Measurements from ENCODE around the gene VWA3A.
"Not testable (repeated sequence)": the region's sequence is repeated elsewhere in the genome, so short reads cannot be mapped to it uniquely, and the experiment has no call there.

VWA3A gene, protein sequence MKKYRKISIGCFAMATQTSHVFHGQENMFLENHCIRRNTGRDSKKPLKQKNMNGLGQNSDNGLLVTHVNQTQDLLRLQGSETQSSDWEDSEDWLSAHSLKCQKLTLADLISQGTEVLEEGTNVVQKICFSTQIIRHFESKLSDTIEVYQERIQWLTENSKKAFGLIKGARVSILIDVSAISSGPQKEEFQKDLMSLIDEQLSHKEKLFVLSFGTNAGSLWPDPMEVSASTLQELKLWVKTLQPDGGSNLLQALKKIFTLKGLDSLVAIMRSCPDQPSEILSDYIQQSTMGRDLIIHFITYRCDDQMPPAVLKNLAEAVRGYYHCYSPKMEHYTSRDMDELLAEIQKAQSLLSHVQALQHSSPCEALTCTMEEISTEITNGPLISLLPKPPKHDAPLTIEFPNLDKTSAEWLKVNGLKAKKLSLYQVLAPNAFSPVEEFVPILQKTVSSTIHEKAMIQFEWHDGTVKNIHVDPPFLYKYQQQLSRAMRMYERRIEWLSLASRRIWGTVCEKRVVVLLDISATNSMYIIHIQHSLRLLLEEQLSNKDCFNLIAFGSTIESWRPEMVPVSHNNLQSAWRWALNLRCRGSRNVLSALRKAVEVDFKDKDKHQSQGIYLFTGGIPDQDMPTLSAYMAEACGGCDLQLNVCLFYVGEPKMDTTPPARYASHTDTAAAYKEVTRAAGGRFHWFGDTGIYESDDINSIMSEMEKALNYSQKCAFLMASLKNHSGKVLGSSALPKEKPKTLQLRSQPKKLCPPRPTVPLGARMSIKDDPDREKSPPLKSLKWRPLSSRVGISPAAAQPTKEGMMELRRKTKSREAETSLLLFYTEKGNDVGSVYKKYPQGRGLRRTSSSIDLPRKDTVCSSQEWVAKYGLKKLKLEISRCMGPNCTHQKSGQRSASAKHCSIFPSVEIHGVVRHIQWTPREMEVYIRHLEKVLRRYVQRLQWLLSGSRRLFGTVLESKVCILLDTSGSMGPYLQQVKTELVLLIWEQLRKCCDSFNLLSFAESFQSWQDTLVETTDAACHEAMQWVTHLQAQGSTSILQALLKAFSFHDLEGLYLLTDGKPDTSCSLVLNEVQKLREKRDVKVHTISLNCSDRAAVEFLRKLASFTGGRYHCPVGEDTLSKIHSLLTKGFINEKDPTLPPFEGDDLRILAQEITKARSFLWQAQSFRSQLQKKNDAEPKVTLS

DNA sequence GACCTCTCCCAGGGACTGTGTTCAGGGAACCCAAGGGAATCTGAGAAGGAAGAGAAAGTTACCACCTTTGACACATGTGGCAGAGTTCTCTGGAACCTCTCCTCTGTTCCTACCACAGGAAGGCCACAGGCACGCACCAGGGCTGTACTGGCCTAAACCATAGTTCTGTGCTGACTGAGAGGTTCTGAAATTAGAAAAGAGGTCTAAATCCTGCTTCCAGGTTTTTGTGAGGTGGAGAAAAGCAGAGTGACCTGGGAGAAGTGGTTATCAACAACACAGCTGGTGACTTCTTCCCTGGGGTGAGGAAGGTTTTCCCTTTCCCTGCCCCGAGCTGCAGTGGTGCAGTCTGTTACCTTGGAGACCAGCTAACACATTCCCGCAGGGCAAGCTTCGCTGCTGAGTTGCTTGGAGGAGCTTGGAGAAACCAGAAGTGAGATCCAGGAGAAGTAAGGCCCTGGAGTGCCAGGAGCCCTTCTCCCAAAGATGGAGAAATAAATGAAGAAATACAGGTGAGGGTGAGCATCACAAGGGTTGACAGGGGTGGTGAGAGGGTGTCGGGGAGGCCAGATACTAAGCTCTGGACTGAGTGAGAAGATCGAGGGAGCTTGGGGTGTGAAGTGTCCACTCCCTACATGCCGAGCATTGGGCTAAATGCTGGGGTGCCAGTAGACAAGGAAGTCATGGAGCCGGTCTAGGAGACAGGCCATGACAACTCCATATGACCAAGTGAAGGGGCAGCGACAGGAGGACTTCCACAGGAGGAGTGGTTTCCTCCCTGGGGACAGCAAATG, at the start of gene VWA3A:
TSS of gene VWA3A (plus strand) at position 399 of the 791 bp plus-strand sequence. CDS start at position 496, 97 bp downstream.
- DNase-seq, result no peak

DNA sequence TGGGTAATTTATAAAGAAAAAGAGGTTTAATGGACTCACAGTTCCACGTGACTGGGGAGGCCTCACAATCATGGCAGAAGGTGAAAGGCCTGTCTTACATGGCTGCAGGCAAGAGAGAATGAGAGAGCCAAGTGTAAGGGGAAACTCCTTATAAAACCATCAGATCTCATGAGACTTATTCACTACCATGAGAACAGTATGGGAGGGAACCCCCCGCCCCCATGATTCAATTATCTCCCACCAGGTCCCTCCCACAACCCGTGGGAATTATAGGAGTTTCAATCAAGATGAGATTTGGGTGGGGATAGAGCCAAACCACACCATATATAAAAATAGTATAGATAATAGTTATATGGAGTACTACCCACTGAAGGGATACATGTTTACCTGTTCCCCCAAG, 48.5 kb upstream of the VWA3A start:
- not testable (repeated sequence) for DNase-seq

DNA sequence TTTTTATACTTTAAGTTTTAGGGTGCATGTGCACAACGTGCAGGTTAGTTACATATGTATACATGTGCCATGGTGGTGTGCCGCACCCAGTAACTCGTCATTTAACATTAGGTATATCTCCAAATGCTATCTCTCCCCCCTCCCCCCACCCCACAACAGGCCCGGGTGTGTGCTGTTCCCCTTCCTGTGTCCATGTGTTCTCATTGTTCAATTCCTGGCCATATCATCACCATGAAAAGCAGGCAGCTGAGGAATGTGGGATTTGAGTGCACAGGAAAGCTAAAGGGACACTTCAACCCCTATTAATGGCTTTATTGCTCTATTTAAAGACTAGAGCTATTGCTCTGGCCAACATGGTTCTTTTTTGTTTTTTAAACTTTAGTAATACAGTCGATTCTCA, 46.5 kb upstream of the VWA3A start:
- DNase-seq, result not testable (repeated sequence)

DNA sequence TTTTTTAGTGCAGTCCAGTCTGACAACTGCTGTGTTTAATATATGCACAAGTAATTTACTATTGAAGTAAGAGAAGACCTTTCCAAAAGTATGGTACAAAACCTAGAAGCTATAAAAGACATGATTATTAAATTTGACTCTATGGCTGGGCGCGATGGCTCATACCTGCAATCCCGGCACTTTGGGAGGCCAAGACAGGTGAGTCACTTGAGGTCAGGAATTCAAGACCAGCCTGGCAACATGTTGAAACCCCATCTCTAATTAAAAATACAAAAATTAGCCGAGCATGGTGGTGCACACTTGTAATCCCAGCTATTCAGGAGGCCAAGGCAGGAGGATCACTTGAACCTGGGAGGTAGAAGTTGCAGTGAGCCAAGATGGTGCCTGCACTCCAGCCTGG, 41.4 kb upstream of the VWA3A start:
- DNase-seq, result no peak

DNA sequence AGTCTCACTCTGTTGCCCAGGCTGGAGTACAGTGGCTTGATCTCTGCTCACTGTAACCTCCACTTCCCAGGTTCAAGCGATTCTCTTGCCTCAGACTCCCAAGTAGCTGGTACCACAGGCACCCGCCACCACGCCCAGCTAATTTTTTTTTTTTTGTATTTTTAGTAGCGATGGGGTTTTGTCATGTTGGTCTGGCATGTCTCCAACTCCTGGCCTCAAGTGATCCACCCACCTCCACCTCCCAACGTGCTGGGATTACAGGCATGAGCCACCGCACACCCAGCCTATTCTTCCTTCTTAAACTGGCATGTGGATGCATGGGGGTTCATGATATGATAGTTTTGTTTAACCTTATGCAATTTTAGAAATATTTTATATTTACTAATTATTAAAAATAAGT, 39.4 kb upstream of the VWA3A start:
- DNase-seq, result no peak

DNA sequence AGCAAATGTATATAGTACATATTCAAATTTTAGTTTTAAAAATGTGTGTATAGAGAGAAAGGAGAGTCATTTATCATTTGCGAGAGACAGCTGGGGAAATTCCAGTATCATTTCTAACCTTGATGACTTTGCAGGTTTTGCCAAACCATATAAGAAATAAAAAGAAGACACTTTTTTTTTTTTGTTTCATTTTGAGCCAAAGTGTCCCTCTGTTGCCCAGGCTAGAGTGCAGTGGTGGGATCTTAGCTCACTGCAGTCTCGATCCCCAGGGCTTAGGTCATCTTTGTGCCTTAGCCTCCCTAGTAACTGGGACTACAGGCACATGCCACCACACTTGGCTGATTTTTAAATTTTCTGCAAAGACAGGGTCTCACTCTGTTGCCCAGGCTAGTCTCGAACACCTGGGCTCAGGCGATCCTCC, 38.4 kb upstream of the VWA3A start:
- no peak for DNase-seq

DNA sequence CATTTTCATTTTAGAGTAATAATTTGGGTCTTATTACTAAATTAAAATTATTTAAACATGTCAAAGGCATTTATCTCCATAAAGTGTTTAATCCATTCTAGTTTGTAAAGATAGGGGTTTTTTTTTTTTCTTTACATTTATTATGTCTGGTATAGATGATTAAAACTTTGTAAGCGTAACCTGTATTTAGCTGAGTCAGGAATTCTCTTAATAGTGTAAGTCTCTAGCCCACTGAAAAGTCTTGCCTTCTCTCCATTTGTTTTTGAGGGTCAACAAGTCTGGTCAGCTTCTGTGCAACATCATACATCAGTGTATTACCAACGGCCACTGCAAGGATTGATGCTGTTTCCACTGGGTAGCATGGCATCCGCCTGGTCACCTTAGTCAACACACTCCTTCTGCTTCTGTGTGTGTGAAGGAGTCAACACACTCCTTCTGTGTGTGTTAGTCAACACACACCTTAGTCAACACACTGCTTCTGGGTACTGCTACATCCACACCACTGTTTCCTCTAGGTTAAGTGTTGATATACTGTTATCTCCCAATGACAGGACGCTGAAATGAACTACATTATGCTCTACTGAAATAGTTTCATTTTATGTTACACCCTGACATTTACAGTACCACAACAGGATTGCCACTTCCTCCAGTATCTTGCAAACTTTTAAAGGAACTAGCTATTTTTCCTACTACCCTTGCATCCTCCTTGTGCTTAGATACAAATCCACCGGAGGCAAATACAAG, 37.3 kb upstream of the VWA3A start:
- no peak for DNase-seq

DNA sequence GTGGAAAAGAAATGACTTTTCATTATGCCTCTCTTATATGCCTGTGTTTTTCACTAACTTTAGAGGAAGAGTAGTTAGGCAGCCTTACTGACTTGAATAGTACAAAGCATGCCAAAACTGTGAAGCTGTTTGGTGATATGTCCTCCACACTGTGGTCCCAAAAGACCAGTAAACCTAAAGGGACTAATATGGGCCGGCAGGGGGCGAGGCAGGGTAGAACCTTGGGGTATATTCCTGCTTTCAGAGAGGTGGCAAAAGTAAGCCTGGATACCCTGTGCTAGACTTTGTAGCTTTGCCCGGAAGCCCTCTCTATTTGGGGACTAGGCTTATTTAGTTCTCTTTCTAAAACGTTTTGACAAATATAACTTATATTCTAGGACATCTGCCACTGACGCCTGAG, 36.5 kb upstream of the VWA3A start:
- no peak for DNase-seq

DNA sequence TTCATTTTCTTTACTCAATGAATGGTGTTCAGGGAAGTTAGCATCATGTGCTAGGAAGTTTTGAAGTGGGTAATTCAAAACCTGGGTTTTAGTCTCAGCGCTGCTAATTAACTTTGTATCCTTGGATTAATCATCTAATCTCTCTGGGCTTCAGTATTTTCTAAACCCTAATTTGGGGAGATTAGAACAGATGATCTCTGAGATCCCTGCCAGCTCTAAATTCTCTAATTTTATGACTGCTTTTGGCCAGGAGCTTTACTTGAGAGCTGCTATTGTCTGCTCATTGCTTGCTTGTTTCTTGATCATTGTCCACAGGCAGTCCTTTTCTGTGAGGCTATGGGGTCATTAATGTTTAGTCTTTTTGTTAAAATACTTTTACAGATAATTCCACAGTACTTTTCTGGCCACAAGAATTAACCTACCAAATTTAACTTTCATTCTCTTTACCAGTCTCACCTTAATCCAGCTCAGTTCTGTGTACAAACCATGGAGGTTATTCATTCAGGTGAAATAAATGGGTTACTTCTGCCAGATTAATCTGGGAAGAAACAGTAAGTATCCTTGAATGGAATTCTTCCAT, 28.4 kb upstream of the VWA3A start:
- no peak for DNase-seq

DNA sequence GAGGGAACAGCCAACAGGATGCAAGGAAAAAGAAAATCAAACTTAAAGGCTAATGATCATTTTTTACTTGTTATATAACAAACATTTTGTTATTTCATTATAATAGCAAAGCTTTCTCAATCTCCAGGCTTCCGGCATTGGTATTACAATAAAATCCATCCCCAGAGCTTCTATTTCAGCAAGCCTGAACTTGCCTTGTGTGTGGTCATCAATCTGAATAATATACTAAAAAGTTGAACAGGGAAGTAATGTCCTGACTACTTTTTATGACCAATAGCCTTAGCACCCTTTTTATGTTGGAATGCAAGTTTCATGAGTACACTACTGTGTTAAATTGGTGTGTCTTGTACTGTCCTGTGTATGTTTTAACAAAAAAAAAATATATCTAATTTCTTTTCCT, 27.1 kb upstream of the VWA3A start:
- no peak for DNase-seq

DNA sequence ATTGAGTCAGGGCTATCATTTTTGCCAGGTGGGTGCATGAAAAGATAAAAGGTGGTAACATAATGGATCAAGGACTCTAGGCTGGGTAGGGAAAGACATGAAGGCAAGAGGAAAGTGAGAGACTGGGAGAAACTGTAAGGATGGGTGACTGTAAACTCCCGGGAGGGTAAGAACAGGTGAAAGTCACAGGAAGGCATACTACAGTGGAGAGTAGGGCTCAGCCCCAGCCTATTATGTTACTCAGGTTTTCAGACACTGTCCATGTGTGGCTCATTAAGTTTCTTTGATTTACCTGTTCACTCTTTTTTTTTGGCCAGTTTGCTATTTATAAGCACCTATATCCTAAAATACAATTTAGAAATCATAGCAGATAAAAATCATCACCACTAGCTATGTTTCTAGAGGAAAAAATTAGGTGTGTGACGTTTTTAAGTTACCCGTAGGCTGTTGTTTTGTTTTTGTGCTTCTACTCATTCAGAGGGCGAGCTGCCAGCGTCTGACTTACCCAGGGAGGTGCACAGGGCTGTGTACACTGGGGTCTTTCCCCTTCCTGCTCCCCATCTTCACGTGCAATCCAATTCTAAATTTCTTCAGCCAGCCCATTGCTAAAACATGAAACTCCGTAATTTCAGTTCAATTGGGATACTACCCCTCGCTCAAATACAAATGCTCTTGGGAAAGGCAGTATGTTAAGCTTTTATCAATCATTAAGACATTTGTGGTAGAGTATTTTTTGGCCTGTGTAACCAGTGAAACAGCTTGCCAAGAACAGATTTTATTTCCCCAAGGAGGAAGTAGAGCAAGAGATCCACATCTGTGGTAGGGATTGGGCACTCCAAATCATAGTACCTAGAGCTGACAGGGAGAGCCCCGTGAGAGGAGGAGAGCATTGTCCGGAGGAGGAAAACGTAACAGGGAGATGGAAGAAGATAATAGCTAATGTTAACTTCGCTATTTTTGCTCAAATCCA, 21.7 kb upstream of the VWA3A start:
- DNase-seq, result no peak

DNA sequence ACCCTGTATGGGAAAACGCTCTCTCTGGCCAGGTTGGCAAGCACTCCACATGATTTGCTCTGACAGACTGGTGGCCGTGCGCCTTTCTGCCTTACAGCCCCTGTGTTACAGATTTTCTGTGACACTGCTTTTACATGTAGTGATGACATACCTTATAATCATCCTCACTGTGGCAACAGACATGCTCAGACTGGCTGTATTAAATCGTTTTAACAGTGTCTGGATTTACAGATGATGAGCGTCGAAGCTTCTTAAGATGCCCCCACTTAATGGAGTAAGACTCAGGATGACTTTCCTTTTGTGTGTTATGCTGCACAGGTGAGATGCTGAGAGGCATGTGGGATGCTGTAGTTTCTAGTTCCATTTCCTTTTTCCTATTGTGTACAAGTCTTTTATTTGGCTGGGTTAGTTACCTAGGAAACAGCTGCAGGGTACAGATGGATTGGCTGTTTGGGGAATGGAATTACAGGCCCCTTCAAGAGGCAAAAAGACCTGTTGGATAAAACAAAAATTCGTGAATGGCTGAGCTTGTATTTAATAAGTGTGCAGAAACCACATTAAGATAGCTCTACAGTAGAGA, 20.9 kb upstream of the VWA3A start:
- DNase-seq, result no peak

DNA sequence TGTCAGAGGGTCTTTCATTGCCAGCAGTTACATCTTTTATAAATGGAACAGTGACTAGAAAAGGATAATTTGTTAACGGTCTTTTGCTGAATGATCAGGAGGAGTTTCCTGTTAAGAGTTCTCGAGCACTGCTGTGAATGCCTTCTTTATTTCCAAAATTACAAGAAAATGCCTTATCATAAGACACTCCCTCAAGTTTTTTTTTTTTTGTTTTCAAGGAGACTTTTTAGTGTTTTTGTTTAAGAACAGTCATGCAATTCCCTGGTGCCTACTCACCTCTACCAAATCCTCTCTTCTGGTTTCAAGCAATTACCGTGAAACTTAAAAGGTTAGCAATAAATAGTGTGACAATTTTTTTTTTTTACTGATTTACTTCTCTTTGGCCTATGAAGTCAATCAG, 19.0 kb upstream of the VWA3A start:
- DNase-seq, result no peak

DNA sequence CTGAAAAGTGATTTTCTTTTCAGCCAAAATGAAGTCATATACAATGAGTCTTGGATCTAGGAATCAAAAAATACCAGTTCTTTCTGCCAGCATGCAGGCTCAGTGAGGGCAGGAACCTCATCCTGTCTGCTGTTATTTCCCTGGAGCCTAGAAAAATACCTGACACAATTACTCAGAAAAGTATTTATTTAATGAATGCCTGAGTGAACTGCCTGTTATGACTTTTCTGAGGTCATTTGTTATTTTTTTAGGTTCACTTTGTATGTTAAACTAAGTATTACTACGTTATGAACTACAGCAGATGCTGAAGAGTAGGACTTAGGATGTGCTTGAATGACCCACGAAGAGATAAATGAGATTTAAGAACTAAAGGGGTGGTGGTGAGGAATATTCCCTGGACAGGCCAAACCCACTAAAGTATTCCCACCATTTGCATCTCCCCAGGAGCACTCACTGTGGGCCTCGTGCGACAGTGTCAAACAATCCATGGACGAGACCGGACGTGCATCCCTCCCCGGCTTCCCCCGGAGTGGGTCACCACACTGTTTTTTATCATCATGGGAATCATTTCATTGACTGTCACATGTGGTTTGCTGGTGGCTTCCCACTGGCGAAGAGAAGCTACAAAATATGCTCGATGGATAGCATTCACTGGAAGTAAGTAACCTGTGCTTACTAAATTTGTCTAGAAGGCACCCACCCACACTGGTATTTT, 17.1 kb upstream of the VWA3A start:
- no peak for DNase-seq

DNA sequence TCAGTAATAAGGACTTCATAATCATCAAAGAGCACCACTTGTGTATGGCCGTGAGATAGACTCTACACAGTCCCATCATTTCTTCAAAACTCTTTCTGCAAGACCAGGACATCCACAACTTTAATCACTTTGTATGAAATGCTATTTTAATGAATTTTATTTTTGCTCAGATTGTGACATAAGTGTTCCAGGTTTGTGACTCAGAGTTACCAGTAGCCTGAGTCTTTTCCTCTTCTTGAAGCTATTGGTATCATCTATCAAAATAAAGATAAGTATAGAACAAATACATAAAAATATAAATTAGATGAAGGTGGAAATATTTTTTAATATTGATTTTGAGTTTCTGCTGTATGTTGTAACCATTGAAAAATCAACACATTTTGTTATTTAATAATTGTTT, 16.6 kb upstream of the VWA3A start:
- no peak for DNase-seq

DNA sequence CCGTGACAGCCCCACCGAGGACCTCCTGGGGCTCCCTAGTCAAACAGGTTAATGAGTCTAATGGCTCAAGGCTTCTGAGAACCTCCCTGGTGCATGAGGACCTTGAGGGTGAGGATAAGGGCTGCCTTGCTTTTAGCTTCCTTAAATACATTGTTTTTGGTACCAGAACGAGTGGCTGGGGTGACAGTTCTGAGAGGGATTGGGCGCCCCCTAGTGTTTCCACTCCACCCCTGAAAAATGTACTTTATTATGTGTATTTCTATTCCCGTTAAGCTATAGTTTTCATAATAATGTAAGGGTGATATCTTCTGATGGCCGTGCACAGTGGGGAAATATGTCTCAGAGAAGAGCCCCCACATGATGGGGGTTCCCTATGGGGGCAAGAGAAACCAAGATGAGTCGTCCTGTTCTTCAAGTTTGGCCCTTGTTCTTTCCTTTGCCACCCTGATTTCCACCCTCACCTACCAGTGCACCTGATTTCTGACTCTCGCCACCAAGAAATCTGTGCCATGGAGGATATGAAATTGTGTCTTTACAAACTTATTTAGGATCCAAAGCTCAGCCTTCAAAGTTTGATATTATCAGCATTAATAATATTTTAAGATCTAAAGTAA, 14.5 kb upstream of the VWA3A start:
- DNase-seq, result peak; percentile 80 to 82

DNA sequence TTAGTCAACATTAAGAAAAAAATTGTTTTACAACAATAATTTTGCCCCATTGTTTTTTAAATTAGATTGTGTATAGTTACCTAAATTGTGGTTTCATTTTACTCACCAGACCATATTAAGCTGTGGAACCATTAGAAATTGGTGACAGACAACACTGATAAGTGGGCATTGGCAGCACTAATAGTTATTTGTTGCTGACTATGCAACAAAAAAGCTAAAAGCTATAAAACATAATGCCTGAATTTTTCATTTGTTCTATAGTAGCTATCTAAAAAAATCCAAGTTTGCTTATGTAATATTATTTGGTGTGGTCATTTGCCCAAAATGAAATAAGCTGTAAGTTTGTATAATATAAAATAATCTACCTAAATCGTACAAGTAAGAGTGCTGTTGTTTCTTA, 13.7 kb upstream of the VWA3A start:
- no peak for DNase-seq

DNA sequence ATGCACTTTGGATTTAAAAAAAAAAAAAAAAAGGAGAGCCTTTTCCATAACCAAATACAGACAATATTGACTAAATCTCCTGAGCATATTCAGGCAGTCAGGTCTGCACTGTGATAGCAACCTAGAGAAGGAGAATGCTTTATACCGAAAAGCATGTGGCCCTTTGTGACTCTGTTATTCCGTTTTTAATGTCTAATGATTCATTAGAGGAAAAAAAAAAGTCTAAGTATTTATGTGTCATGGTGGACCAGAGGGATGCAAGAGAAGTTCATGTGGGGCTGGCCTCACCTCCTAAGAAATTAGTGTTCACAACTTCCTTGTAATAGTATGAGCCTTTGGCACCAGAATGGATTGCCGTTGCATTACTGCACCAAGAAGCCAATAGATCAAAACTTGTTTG, 11.3 kb upstream of the VWA3A start:
- DNase-seq, result no peak

DNA sequence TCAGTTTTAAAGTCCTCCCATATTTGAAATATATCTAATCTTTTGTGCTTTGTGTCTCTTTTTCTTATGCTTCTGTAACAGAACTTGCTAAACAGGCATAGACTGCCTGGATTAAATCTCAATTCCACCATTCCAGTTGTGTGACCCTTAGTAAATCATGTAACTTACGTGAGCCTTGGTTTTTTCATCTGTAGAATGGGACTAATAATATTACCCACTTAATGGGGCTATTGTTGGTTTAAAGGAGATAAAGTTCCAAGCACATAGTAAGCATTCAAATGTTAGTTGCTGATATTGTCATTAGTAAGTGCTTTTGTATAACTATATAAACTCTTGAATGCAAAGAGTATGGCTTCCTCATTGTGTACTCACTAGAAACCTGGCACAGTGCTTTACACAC, 5.9 kb upstream of the VWA3A start:
- no peak for DNase-seq
